Keratinocyte (primary cell): ENCODE measurements around the gene IFT43. TPM values are rescaled to one million over a fixed set of nuclear protein-coding genes. Genes with fewer than 3 reads are reported as not detected.

ENCODE experiments used
- DNase-seq: peaks from one replicate; pipeline ENCODE4 v3.0.0-alpha.2; 2011; ENCODE audit warnings: low read depth, missing footprints, low spot score
- FAIRE-seq: peaks from 2 replicates; lab custom pipeline; 2011; peaks lifted over from hg19 to GRCh38; lab: Jason Lieb, UNC
- H2AFZ ChIP-seq: 2 replicates; pipeline ENCODE4 v1.6.0; 2012; ENCODE audit warnings: low read length, control low read depth, inconsistent platforms; ENCODE audit not compliant: control insufficient read depth
- H3K27ac ChIP-seq: 2 replicates; pipeline ENCODE4 v1.5.1; 2011; ENCODE audit warnings: low read length; ENCODE audit not compliant: control insufficient read depth, insufficient read depth
- H3K27me3 ChIP-seq: 3 replicates; pipeline ENCODE4 v1.6.0; 2011; ENCODE audit warnings: low read length; ENCODE audit not compliant: control insufficient read depth, insufficient read depth; ENCODE audit errors: extremely low read depth
- H3K36me3 ChIP-seq, 2 experiments: 2 replicates in 1 of 2; 3 replicates in 1 of 2; pipeline ENCODE4 v1.5.1; 2011; ENCODE audit warnings: low read length in 2 of 2, mild to moderate bottlenecking in 1 of 2; ENCODE audit not compliant: control insufficient read depth in 2 of 2, insufficient read depth in 2 of 2; ENCODE audit errors: extremely low read depth in 1 of 2
- H3K4me1 ChIP-seq: 3 replicates; pipeline ENCODE4 v1.5.1; 2011; ENCODE audit warnings: low read length; ENCODE audit not compliant: control insufficient read depth, insufficient read depth; ENCODE audit errors: extremely low read depth
- H3K4me2 ChIP-seq: 3 replicates; pipeline ENCODE4 v1.6.0; 2011; ENCODE audit warnings: low read depth, low read length; ENCODE audit not compliant: control insufficient read depth, insufficient read depth; ENCODE audit errors: extremely low read depth
- H3K4me3 ChIP-seq, 3 experiments: fragments of 200-600 bp in 1 of 3; sonication (generic) in 1 of 3; 2 replicates in 2 of 3; 3 replicates in 1 of 3; pipeline ENCODE4 v1.5.1; 2011 to 2016; ENCODE audit warnings: low read length in 3 of 3, mild to moderate bottlenecking in 3 of 3, control low read depth in 2 of 3, inconsistent platforms in 1 of 3, low read depth in 1 of 3, mixed read lengths in 1 of 3, mixed run types in 1 of 3, moderate library complexity in 1 of 3; ENCODE audit not compliant: control insufficient read depth in 2 of 3, insufficient read depth in 2 of 3; ENCODE audit errors: extremely low read depth in 1 of 3
- H3K79me2 ChIP-seq: 2 replicates; pipeline ENCODE4 v1.6.0; 2012; ENCODE audit warnings: low read length; ENCODE audit not compliant: control insufficient read depth, insufficient read depth
- H3K9ac ChIP-seq: 3 replicates; pipeline ENCODE4 v1.6.0; 2011; ENCODE audit warnings: low read length; ENCODE audit not compliant: control insufficient read depth, insufficient read depth; ENCODE audit errors: extremely low read depth
- H3K9me1 ChIP-seq: 3 replicates; pipeline ENCODE4 v1.6.0; 2011; ENCODE audit warnings: low read length; ENCODE audit not compliant: control insufficient read depth, insufficient read depth; ENCODE audit errors: extremely low read depth
- H3K9me3 ChIP-seq: 2 replicates; pipeline ENCODE4 v1.5.1; 2012; ENCODE audit warnings: low read depth, low read length; ENCODE audit not compliant: control insufficient read depth
- H4K20me1 ChIP-seq: 3 replicates; pipeline ENCODE4 v1.6.0; 2011; ENCODE audit warnings: low read length; ENCODE audit not compliant: control insufficient read depth, insufficient read depth; ENCODE audit errors: extremely low read depth
- CTCF ChIP-seq, 3 experiments: IDR thresholded peaks in 1 of 3; conservative IDR thresholded peaks in 1 of 3; optimal IDR thresholded peaks in 1 of 3; 2 replicates in 2 of 3; 3 replicates in 1 of 3; pipeline versions ENCODE3 to v1.5.1; 2011; ENCODE audit warnings: low read length in 3 of 3, mild to moderate bottlenecking in 3 of 3, moderate library complexity in 2 of 3, control low read depth in 1 of 3, inconsistent platforms in 1 of 3; ENCODE audit not compliant: insufficient read depth in 2 of 3; ENCODE audit errors: extremely low read depth in 1 of 3
- EZH2 ChIP-seq: IDR thresholded peaks from one replicate; pipeline ENCODE4 v1.6.1; 2012; ENCODE audit warnings: inconsistent platforms, mild to moderate bottlenecking, low read length, moderate library complexity
- dilution Hi-C: fragments of 300-500 bp; cut with MboI; formaldehyde crosslinking; loops from one replicate; pipeline ENCODE4 v1.7.0; 2020; ENCODE audit warnings: low sequenced_read_pairs; ENCODE audit not compliant: extremely low pct_ligation_motif_present
- polyA plus RNA-seq, 5 experiments: library from polyadenylated mRNA; depleted of rRNA in 3 of 5; stranded (reverse) in 3 of 5; stranded (forward) in 1 of 5; unstranded in 1 of 5; fragments of >200 nt; gene quantifications; 1 replicate in 1 of 5; 2 replicates in 3 of 5; 3 replicates in 1 of 5; pipeline versions ENCODE4 v1.2.1 to v1.2.3, GENCODE V29; 2011 to 2012; ENCODE audit warnings: missing spikeins in 2 of 5, low read depth in 1 of 5, low replicate concordance in 1 of 5

Gene IFT43
- polyA plus RNA-seq, 1 donor (not counting 4 experiments of a cell fraction or from before 2014, with no cell fraction given) = 41.6 TPM

DNA sequence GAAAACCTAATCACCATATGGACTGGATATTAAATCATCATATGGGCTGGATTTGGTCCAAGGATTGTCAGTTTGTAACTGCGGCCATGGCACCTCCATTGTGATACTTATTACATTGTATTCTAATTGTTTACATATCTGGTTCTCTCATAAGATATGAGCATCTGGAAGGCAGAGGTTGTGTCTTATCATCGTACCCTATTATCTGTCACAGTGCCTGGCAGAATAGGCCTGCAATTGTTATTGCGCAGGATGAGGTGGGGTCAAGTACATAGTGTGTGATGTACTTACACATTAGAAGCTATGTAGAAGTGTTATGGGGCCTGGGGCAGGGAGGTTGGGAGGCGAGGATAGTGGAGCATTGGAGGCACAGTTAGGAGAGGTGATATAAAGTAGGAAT, 4.7 kb downstream of the IFT43 start:
- H3K36me3 ChIP-seq = peaks cover 4 to 15% of the 10 kb centered on the region in 2 experiments
- H3K27ac ChIP-seq = no peak overlapping the region
- H3K9me3 ChIP-seq = no peaks in the 10 kb centered on the region

GRCh38 chr14:75991753-75992152, 6.2 kb downstream of the IFT43 start:
- Histone ChIP-seq H2AFZ (no peak overlapping the region), H4K20me1 (no peaks in the 10 kb centered on the region), H3K27ac (no peak overlapping the region), H3K4me2 (no peak overlapping the region), H3K9me3 (no peaks in the 10 kb centered on the region), H3K79me2 (peaks cover 1% of the 10 kb centered on the region), H3K27me3 (no peaks in the 10 kb centered on the region), H3K36me3 (peaks cover 7 to 16% of the 10 kb centered on the region in 2 experiments), H3K4me1 (peaks cover 5% of the 10 kb centered on the region), H3K9me1 (no peaks in the 10 kb centered on the region), H3K4me3 (no peak overlapping the region), H3K9ac (no peak overlapping the region)
- FAIRE-seq (no peak), DNase-seq (no peak)
- TF ChIP-seq CTCF (optimal IDR thresholded peaks at IDR 0.05 in 1 of 3, IDR thresholded peaks at IDR 0.05 in 1 of 3, conservative IDR thresholded peaks at IDR 0.05 in 1 of 3; ENCODE audit: extremely low read depth in 1 of 3, insufficient read depth in 2 of 3, low read length in 3 of 3) = no peak
- TF ChIP-seq EZH2 = no peak
- dilution Hi-C loops = no loop called here

More for the DNA sequence above, 4.7 kb downstream of the IFT43 start:
- dilution Hi-C loops = no loop called here
- H3K79me2 ChIP-seq = peaks cover 10% of the 10 kb centered on the region
- no peak for DNase-seq
- FAIRE-seq = no peak
- H3K4me2 ChIP-seq = no peak overlapping the region
- TF ChIP-seq CTCF (optimal IDR thresholded peaks at IDR 0.05 in 1 of 3, IDR thresholded peaks at IDR 0.05 in 1 of 3, conservative IDR thresholded peaks at IDR 0.05 in 1 of 3; ENCODE audit: extremely low read depth in 1 of 3, insufficient read depth in 2 of 3, low read length in 3 of 3) (no peak), EZH2 (no peak)
- H3K9me1 ChIP-seq = no peaks in the 10 kb centered on the region
- no peak overlapping the region for H3K9ac ChIP-seq
- H3K4me1 ChIP-seq = peaks cover 12% of the 10 kb centered on the region
- H3K4me3 ChIP-seq = no peak overlapping the region
- no peak overlapping the region for H2AFZ ChIP-seq
- H4K20me1 ChIP-seq = no peaks in the 10 kb centered on the region
- no peaks in the 10 kb centered on the region for H3K27me3 ChIP-seq
